ENCODE measurements around the gene PAQR7.

- TF ChIP-seq POU6F1 (CRISPR knock-in tag; IDR thresholded peaks at IDR 0.05; ENCODE audit: borderline replicate concordance, low read depth) (no peak), ZFP30 (CRISPR knock-in tag; IDR thresholded peaks at IDR 0.05) (no peak), TOX (CRISPR knock-in tag; IDR thresholded peaks at IDR 0.05; ENCODE audit: borderline replicate concordance) (no peak), ZNF8 (CRISPR knock-in tag; IDR thresholded peaks at IDR 0.05) (no peak), PATZ1 (CRISPR knock-in tag; IDR thresholded peaks at IDR 0.05; ENCODE audit: borderline replicate concordance) (no peak), SNAI2 (CRISPR knock-in tag; IDR thresholded peaks at IDR 0.05) (no peak), ZFP3 (CRISPR knock-in tag; IDR thresholded peaks at IDR 0.05) (no peak)
These were observed 41.0 kb upstream of the PAQR7 start for GRCh38 chr1:25916460-25916859.

Measured in SK-N-SH treated with all-trans-retinoic acid at 6 μM for 48 hours (cell line).